Smooth muscle cell (in vitro differentiated cells): ENCODE measurements around the gene CD160. TPM values are rescaled to one million over a fixed set of nuclear protein-coding genes. Genes with fewer than 3 reads are reported as not detected.

ENCODE experiments used
- DNase-seq: peaks from one replicate; lab custom pipeline; 2025; ENCODE audit not compliant: unreplicated experiment; lab: John Stamatoyannopoulos, UW
- H2AFZ ChIP-seq: fragments of 200-600 bp; sonication (generic); 2 replicates; pipeline ENCODE4 v1.6.0; 2016; ENCODE audit warnings: antibody characterized with exemption, low read depth, mild to moderate bottlenecking
- H3F3A ChIP-seq: fragments of 200-600 bp; sonication (generic); 2 replicates; pipeline ENCODE4 v1.6.0; 2017; ENCODE audit warnings: antibody characterized with exemption, low read depth
- H3K27ac ChIP-seq: fragments of 200-600 bp; sonication (generic); 2 replicates; pipeline ENCODE4 v1.5.1; 2016; ENCODE audit warnings: low read depth, mild to moderate bottlenecking
- H3K27me3 ChIP-seq: fragments of 200-600 bp; sonication (generic); 2 replicates; pipeline ENCODE4 v1.6.1; 2016; ENCODE audit warnings: low read depth, mild to moderate bottlenecking
- H3K36me3 ChIP-seq: fragments of 200-600 bp; sonication (generic); 2 replicates; pipeline ENCODE4 v1.5.1; 2016; ENCODE audit warnings: low read depth
- H3K4me1 ChIP-seq: fragments of 200-600 bp; sonication (generic); 2 replicates; pipeline ENCODE4 v1.5.1; 2016; ENCODE audit warnings: low read depth
- H3K4me2 ChIP-seq: fragments of 200-600 bp; sonication (generic); 2 replicates; pipeline ENCODE4 v1.6.0; 2016; ENCODE audit warnings: mild to moderate bottlenecking
- H3K4me3 ChIP-seq: fragments of 200-600 bp; sonication (generic); 2 replicates; pipeline ENCODE4 v1.5.1; 2016; ENCODE audit warnings: mild to moderate bottlenecking
- H3K79me2 ChIP-seq: fragments of 200-600 bp; sonication (generic); 2 replicates; pipeline ENCODE4 v1.6.0; 2016; ENCODE audit warnings: low read depth, mild to moderate bottlenecking
- H3K9ac ChIP-seq: fragments of 200-600 bp; sonication (generic); 2 replicates; pipeline ENCODE4 v1.6.0; 2016; ENCODE audit warnings: low read depth
- H3K9me3 ChIP-seq: fragments of 200-600 bp; sonication (generic); replicated peaks from 2 replicates; pipeline ENCODE4 v1.5.1; 2016; ENCODE audit warnings: low read depth
- H4K20me1 ChIP-seq: fragments of 200-600 bp; sonication (generic); 2 replicates; pipeline ENCODE4 v1.6.0; 2016; ENCODE audit warnings: low read depth
- WGBS: methylation state at CpG from one replicate; pipeline ENCODE4 v1.1.7; 2016; ENCODE audit warnings: low lambda C conversion rate; 5-methylcytosine and 5-hydroxymethylcytosine counted together
- polyA plus RNA-seq: library from polyadenylated mRNA; unstranded; fragments of >200 nt; fragmentation: Nextera tagmentation; extraction: Ambion mirVana; gene quantifications from 2 replicates; pipeline ENCODE4 v1.2.1, GENCODE V29; 2016
- total RNA-seq: library from RNA; depleted of rRNA; stranded (reverse); fragments of >200 nt; gene quantifications from 2 replicates; pipeline ENCODE4 v1.2.3, GENCODE V29; 2014
- TF ChIP-seq, protein P1 (sequence below): fragments of 200-600 bp; sonication (generic); IDR thresholded peaks from 2 replicates; pipeline ENCODE4 v1.5.1; 2017; ENCODE audit warnings: borderline replicate concordance, mild to moderate bottlenecking, antibody characterized with exemption; ENCODE audit not compliant: insufficient read depth, poor library complexity, severe bottlenecking

Gene CD160
- total and polyA plus RNA-seq, 2 experiments from 2014 or later: not detected

DNA sequence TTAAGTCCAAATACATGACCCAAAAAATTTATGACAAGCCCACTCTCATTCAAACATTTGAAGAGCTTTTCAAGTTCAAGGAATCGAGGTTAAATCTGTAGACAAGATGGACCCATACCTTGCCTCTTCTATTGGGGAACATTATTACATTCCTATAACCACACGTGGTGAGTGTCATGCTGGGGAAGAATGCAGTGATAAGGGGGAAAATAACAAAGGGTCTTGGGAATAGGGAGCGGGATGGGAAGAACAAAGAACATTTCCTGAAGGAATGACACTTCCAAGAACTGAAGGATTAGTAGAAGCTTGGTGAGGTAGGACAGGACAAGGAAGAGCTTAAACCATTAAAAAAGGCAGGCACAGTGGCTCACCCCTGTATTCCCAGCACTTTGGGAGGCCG, 31.0 kb upstream of the CD160 start:
- WGBS: 80% methylated on average over 4 of the region's 4 CpGs
- no peak for DNase-seq
- H3K36me3 ChIP-seq: no peaks in the 10 kb centered on the region

DNA sequence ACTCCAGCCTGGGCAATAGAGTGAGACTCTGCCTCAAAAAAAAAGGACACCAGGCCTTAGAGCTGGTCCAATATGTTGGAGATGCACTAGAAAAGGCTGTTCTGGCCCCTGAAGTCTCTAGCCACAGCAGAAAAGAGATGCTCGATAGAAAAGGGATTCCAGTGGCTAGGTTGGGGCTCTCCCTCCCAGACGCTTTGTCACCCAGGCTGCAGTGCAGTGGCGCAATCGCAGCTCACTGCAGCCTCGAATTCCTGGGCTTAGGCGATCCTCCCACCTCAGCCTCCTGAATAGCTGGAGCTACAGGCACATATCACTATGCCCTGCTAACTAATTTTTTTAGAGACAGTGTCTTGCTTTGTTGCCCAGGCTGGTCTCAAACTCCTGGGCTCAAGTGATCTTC, 30.4 kb upstream of the CD160 start:
- WGBS: 97% methylated on average over 6 of the region's 6 CpGs
- no peak for DNase-seq

More for the DNA sequence above, 31.0 kb upstream of the CD160 start:
- H3K9me3 ChIP-seq: no peaks in the 10 kb centered on the region
- no peak overlapping the region for H3K27ac ChIP-seq
- no peak overlapping the region for H2AFZ ChIP-seq
- TF ChIP-seq, protein P1, sequence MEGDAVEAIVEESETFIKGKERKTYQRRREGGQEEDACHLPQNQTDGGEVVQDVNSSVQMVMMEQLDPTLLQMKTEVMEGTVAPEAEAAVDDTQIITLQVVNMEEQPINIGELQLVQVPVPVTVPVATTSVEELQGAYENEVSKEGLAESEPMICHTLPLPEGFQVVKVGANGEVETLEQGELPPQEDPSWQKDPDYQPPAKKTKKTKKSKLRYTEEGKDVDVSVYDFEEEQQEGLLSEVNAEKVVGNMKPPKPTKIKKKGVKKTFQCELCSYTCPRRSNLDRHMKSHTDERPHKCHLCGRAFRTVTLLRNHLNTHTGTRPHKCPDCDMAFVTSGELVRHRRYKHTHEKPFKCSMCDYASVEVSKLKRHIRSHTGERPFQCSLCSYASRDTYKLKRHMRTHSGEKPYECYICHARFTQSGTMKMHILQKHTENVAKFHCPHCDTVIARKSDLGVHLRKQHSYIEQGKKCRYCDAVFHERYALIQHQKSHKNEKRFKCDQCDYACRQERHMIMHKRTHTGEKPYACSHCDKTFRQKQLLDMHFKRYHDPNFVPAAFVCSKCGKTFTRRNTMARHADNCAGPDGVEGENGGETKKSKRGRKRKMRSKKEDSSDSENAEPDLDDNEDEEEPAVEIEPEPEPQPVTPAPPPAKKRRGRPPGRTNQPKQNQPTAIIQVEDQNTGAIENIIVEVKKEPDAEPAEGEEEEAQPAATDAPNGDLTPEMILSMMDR: no peak
- H4K20me1 ChIP-seq: no peaks in the 10 kb centered on the region
- H3F3A ChIP-seq: no peaks in the 10 kb centered on the region
- no peak overlapping the region for H3K9ac ChIP-seq
- H3K79me2 ChIP-seq: no peaks in the 10 kb centered on the region
- H3K4me3 ChIP-seq: no peak overlapping the region
- no peak overlapping the region for H3K4me2 ChIP-seq
- no peaks in the 10 kb centered on the region for H3K4me1 ChIP-seq
- H3K27me3 ChIP-seq: no peaks in the 10 kb centered on the region

DNA sequence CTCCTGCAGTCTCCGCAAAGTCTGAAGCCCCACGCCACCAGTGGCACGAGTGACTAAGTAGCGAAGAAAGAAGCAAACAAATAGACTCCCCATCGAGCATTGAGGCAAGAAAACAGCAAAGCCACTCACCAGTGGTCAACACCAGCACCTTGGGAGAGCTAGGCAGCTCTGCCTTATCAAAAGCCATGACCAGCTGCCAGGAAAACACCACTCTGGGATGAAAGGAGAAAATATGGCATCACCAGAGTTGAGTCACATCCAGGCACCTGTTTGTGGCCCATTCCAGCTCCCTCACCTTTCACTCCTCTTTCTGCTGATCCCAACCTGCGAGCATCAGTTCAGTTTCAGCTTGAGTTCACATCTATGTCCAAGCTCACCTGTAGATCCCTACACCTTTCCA, 29.4 kb upstream of the CD160 start:
- H3K4me1 ChIP-seq: no peaks in the 10 kb centered on the region
- 95% methylated on average over 6 of the region's 6 CpGs for WGBS
- no peak for DNase-seq
- no peaks in the 10 kb centered on the region for H3K27me3 ChIP-seq
- no peak overlapping the region for H2AFZ ChIP-seq
- H3K9ac ChIP-seq: no peak overlapping the region
- H3F3A ChIP-seq: no peaks in the 10 kb centered on the region
- H3K4me2 ChIP-seq: no peak overlapping the region
- TF ChIP-seq, protein P1: no peak
- H3K9me3 ChIP-seq: no peaks in the 10 kb centered on the region
- no peaks in the 10 kb centered on the region for H3K79me2 ChIP-seq
- H4K20me1 ChIP-seq: no peaks in the 10 kb centered on the region
- H3K36me3 ChIP-seq: no peaks in the 10 kb centered on the region
- H3K27ac ChIP-seq: no peak overlapping the region
- H3K4me3 ChIP-seq: no peak overlapping the region

More for the DNA sequence above, 30.4 kb upstream of the CD160 start:
- Histone ChIP-seq H3K36me3 (no peaks in the 10 kb centered on the region), H3K4me1 (no peaks in the 10 kb centered on the region), H2AFZ (no peak overlapping the region), H3K4me2 (no peak overlapping the region), H3K9ac (no peak overlapping the region), H3F3A (no peaks in the 10 kb centered on the region), H4K20me1 (no peaks in the 10 kb centered on the region), H3K9me3 (no peaks in the 10 kb centered on the region), H3K27me3 (no peaks in the 10 kb centered on the region), H3K27ac (no peak overlapping the region), H3K4me3 (no peak overlapping the region), H3K79me2 (no peaks in the 10 kb centered on the region)
- TF ChIP-seq, protein P1: no peak

DNA sequence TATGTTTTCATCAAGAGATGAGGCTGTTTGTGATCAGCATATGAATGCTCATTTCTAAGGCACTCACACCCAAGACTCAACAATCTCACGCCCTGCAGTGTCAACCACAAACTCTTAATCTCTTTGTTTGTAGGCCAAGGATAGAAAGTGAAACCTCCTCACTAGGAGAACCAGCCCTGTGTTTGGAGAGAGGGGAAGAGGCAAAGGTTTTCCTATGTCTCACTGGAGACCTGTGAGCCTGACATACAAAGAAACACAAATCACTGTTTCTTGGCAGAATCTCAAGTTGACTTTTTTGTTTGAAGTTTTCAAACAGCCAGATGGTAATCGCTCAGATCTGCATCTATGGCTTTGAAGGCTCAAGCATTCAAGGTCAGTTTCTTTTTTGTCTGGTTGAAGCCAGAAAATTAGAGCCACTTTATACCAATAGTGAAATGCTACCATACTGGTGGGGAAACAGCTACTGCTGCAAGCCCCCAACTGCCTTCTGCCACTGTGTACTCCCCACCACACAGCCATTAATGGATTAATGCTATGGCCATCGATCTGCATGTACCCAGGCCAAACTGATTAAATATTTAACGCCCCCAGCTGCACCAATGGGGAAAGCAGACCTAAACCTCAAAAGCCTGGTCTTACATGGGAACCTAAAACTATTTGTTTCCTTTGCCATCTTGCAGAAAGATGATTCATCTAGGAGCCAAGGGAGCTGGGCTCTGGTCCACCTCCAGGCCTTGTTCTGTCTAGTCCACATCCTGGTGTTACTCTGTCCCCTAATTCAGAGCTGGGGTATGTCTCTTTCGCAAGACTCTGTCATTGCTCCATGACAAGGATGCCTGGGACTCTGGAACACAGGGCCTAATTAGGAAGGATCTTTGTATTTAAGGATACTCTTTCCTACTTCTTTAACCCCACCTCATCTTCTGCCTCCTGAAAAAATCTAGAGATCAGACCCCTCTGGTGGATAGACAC, 28.4 kb upstream of the CD160 start:
- Histone ChIP-seq H3K36me3 (no peaks in the 10 kb centered on the region), H3K4me2 (no peak overlapping the region), H4K20me1 (no peaks in the 10 kb centered on the region), H3K9ac (no peak overlapping the region), H3K4me1 (no peaks in the 10 kb centered on the region), H3K79me2 (no peaks in the 10 kb centered on the region), H3K27ac (no peak overlapping the region), H3F3A (no peaks in the 10 kb centered on the region), H3K27me3 (no peaks in the 10 kb centered on the region), H2AFZ (no peak overlapping the region), H3K9me3 (no peaks in the 10 kb centered on the region), H3K4me3 (no peak overlapping the region)
- WGBS: 68% methylated on average over 5 of the region's 5 CpGs
- DNase-seq: no peak
- TF ChIP-seq, protein P1: no peak
